HepG2 (cell line): Measurements from ENCODE around the gene RPTOR. TPM values are rescaled to one million over a fixed set of nuclear protein-coding genes. Genes with fewer than 3 reads are reported as not detected.
A peak's percentile ranks its signal among the peaks of the same experiment; 100 is the strongest.

ENCODE experiments used
- AKAP8 ChIP-seq: sonication (generic); formaldehyde crosslinking; IDR thresholded peaks from 2 replicates; pipeline ENCODE4 v1.5.1; 2020; ENCODE audit warnings: mild to moderate bottlenecking, missing genetic modification reagents
- BCL6 ChIP-seq: IDR thresholded peaks from 2 replicates; pipeline ENCODE4 v1.6.1; 2016; ENCODE audit warnings: missing genetic modification reagents, missing compliant biosample characterization
- HDAC6 ChIP-seq: fragments of 200-600 bp; sonication (generic); IDR thresholded peaks from 2 replicates; pipeline ENCODE4 v1.7.0; 2017; ENCODE audit warnings: mild to moderate bottlenecking, antibody characterized with exemption, low read length, low read depth
- IRF2 ChIP-seq: IDR thresholded peaks from 2 replicates; pipeline ENCODE4 v1.6.1; 2018; ENCODE audit warnings: missing genetic modification reagents, missing compliant biosample characterization
- MAZ ChIP-seq, 2 experiments: sonication (generic) in 1 of 2; formaldehyde crosslinking in 1 of 2; IDR thresholded peaks; 2 replicates each; pipeline versions ENCODE4 v1.5.0 to v1.6.1; 2012 to 2020; ENCODE audit warnings: low read depth in 2 of 2, mild to moderate bottlenecking in 2 of 2, borderline replicate concordance in 1 of 2, improper control_type of control experiment in 1 of 2, low read length in 1 of 2, missing genetic modification reagents in 1 of 2, moderate library complexity in 1 of 2
- NFE2 ChIP-seq: sonication (generic); formaldehyde crosslinking; IDR thresholded peaks from 2 replicates; pipeline ENCODE4 v1.4.0; 2020; ENCODE audit warnings: missing genetic modification reagents
- NKX3-1 ChIP-seq: sonication (generic); formaldehyde crosslinking; IDR thresholded peaks from 2 replicates; pipeline ENCODE4 v1.5.0; 2020; ENCODE audit warnings: missing genetic modification reagents
- PHB2 ChIP-seq: fragments of 450-650 bp; IDR thresholded peaks from 2 replicates; pipeline ENCODE4 v1.6.1; 2018; ENCODE audit not compliant: partially characterized antibody
- RARA ChIP-seq: IDR thresholded peaks from 2 replicates; pipeline ENCODE4 v1.6.1; 2016; ENCODE audit warnings: missing genetic modification reagents, missing compliant biosample characterization
- ZBTB2 ChIP-seq: sonication (generic); formaldehyde crosslinking; IDR thresholded peaks from 2 replicates; pipeline ENCODE4 v1.8.0; 2022; ENCODE audit warnings: low read depth, missing genetic modification reagents
- ZNF251 ChIP-seq: sonication (generic); formaldehyde crosslinking; IDR thresholded peaks from 2 replicates; pipeline ENCODE4 v1.9.0; 2021; ENCODE audit warnings: mild to moderate bottlenecking, missing genetic modification reagents
- ZNF318 ChIP-seq: sonication (generic); formaldehyde crosslinking; IDR thresholded peaks from 2 replicates; pipeline ENCODE4 v1.4.0; 2020; ENCODE audit warnings: mild to moderate bottlenecking, missing genetic modification reagents
- ZNF678 ChIP-seq: sonication (generic); formaldehyde crosslinking; IDR thresholded peaks from 2 replicates; pipeline ENCODE4 v1.4.0; 2020; ENCODE audit warnings: mild to moderate bottlenecking, missing genetic modification reagents
- ZNF878 ChIP-seq: sonication (generic); formaldehyde crosslinking; IDR thresholded peaks from 2 replicates; pipeline ENCODE4 v1.8.1; 2023; ENCODE audit warnings: mild to moderate bottlenecking, missing genetic modification reagents, moderate library complexity
- ZNF879 ChIP-seq: sonication (generic); formaldehyde crosslinking; IDR thresholded peaks from 2 replicates; pipeline ENCODE4 v1.8.1; 2023; ENCODE audit warnings: missing genetic modification reagents
- polyA plus RNA-seq, 8 experiments: library from polyadenylated mRNA; depleted of rRNA in 3 of 8; stranded (reverse) in 7 of 8; unstranded in 1 of 8; fragments of >200 nt; fragmentation: Illumina TruSeq in 4 of 8; extraction: Trizol in 4 of 8; gene quantifications; 2 replicates each; pipeline versions ENCODE4 v1.2.1 to v1.2.3, GENCODE V29; 2011 to 2016; ENCODE audit warnings: low read depth in 4 of 8, missing spikeins in 1 of 8, mixed read lengths in 1 of 8; ENCODE audit not compliant: insufficient read depth in 1 of 8
- total RNA-seq, 5 experiments: library from RNA; depleted of rRNA; stranded (reverse); fragments of >200 nt; fragmentation: Illumina TruSeq; extraction: Trizol; gene quantifications; 2 replicates each; pipeline ENCODE4 v1.2.3, GENCODE V29; 2016; ENCODE audit warnings: low read depth in 1 of 5
- TF ChIP-seq, protein P1 (sequence below), 2 experiments: fragments of 450-650 bp in 1 of 2; sonication (generic) in 1 of 2; formaldehyde crosslinking; IDR thresholded peaks; 2 replicates each; pipeline versions ENCODE4 v1.5.0 to v1.8.0; 2020 to 2022; ENCODE audit warnings: mild to moderate bottlenecking in 1 of 2, missing genetic modification reagents in 1 of 2
- TF ChIP-seq, protein P2 (sequence below): IDR thresholded peaks from 2 replicates; pipeline ENCODE4 v1.6.1; 2016; ENCODE audit warnings: missing biosample characterization, missing genetic modification reagents, low read depth

RPTOR gene
- total and polyA plus RNA-seq, 2 of the 13 experiments (the other 11 are each of a cell fraction or from before 2014, with no cell fraction given) = 6.6 to 25.3 TPM

GRCh38 chr17:80673152-80673920 lies 128.7 kb downstream of the RPTOR start (continued):
- TF ChIP-seq, protein P1, sequence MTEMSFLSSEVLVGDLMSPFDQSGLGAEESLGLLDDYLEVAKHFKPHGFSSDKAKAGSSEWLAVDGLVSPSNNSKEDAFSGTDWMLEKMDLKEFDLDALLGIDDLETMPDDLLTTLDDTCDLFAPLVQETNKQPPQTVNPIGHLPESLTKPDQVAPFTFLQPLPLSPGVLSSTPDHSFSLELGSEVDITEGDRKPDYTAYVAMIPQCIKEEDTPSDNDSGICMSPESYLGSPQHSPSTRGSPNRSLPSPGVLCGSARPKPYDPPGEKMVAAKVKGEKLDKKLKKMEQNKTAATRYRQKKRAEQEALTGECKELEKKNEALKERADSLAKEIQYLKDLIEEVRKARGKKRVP (CRISPR knock-in tag; IDR thresholded peaks at IDR 0.05) = 0 out of 4 replicates have a peak, but pooled peaks of 1 of the 2 experiments have one; percentile 32
- TF ChIP-seq ZNF678 (CRISPR knock-in tag) = no peak
- TF ChIP-seq AKAP8 = no peak
- TF ChIP-seq, protein P2, sequence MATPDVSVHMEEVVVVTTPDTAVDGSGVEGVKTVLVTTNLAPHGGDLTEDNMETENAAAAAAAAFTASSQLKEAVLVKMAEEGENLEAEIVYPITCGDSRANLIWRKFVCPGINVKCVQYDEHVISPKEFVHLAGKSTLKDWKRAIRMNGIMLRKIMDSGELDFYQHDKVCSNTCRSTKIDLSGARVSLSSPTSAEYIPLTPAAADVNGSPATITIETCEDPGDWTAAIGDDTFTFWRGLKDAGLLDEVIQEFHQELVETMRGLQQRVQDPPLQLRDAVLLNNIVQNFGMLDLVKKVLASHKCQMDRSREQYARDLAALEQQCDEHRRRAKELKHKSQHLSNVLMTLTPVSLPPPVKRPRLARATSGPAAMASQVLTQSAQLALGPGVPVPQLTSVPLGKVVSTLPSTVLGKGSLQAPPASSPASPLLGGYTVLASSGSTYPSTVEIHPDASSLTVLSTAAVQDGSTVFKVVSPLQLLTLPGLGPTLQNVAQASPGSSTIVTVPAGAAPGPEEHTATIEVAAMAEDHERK = no peak
- peak; percentile 76; the same call in 1 of the 2 replicates for TF ChIP-seq IRF2 (CRISPR knock-in tag)
- no peak for TF ChIP-seq ZNF878 (CRISPR knock-in tag)
- no peak for TF ChIP-seq NFE2
- TF ChIP-seq ZBTB2 (CRISPR knock-in tag) = no peak
- no peak for TF ChIP-seq PHB2
- no peak for TF ChIP-seq HDAC6
- no peak for TF ChIP-seq ZNF251 (CRISPR knock-in tag)
- TF ChIP-seq NKX3-1 (CRISPR knock-in tag) = no peak
- TF ChIP-seq BCL6 (CRISPR knock-in tag) = peak; percentile 96
- no peak for TF ChIP-seq ZNF318 (CRISPR knock-in tag)
- no peak for TF ChIP-seq MAZ (IDR thresholded peaks at IDR 0.05; ENCODE audit: borderline replicate concordance, low read depth, low read length)
- no peak for TF ChIP-seq MAZ (CRISPR knock-in tag; IDR thresholded peaks at IDR 0.05; ENCODE audit: low read depth)
- TF ChIP-seq RARA = peak; percentile 87
- no peak for TF ChIP-seq ZNF879 (CRISPR knock-in tag)
